ENCODE results near the gene WT1.

WT1 gene

GRCh38 chr11:32421992-32422391 is 13.3 kb downstream of the WT1 start:
- DNase-seq (ENCODE audit: low read depth in 2 of 2), result no peak

- no peak for DNase-seq (ENCODE audit: low read depth in 2 of 2)
Measured at GRCh38 chr11:32420937-32421901, 14.1 kb downstream of the WT1 start.

DNA sequence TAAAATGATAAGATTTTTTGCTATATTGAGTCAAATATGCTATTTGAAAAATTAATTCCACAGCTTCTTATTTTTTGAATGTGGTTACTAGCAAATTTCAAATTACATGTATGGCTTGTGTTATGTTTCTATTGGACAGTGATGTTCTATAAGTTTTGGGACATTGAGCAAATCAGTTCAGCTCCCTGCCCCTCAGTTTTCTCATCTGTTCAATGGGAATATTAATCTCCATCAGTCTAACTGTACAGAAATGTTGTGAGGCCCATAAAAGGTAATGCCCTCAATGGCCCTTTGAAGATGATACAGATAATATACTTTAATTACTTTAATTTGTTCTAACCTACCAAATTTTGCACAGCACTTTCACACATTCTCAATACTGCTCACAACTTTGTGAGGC is 15.2 kb downstream of the WT1 start:
- no peak for DNase-seq (ENCODE audit: low read depth in 2 of 2)

- no peak for DNase-seq (ENCODE audit: low read depth in 2 of 2)
Measured at GRCh38 chr11:32418836-32419235, 16.5 kb downstream of the WT1 start.

DNA sequence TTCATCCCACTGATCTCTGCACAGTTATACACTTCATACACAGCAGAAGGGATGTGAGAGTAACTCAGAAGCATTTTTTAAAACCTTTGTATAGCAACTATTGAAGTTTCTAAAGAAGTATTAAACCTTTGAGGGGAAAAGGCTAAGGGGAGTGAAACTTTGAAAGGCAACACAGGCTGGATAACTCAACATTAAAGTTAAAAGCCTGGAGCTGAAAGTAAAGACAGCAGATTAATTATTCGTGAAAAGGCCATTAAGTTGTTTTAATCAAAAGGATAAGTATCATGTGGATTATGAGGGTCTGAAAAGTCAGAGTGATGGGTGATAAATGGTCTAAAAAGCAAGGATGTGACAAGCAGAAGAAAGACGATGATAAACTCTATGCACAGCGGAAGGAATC is 17.5 kb downstream of the WT1 start:
- DNase-seq (ENCODE audit: low read depth in 2 of 2), result no peak

DNA sequence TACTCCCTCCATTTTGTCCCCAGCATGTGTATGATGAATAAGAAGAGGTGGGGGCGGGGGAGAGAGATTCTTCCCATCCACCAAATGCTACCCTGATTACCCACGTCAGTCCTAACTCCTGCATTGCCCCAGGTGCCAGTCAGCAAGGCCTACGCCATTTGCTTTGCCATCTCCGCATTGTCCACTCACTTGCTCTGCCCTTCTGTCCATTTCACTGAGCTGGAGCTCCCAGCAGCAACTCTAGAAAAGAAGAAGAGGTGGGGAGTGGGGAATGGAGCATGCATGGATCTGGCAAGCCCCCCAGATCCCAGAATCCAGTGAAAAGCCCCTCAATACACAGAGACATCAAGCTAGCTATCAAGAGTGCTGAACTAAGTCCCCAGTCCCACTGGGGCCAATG is 19.0 kb downstream of the WT1 start:
- DNase-seq (ENCODE audit: low read depth in 2 of 2), result no peak

GRCh38 chr11:32414925-32415324 is 20.4 kb downstream of the WT1 start:
- DNase-seq (ENCODE audit: low read depth in 2 of 2), result no peak

DNA sequence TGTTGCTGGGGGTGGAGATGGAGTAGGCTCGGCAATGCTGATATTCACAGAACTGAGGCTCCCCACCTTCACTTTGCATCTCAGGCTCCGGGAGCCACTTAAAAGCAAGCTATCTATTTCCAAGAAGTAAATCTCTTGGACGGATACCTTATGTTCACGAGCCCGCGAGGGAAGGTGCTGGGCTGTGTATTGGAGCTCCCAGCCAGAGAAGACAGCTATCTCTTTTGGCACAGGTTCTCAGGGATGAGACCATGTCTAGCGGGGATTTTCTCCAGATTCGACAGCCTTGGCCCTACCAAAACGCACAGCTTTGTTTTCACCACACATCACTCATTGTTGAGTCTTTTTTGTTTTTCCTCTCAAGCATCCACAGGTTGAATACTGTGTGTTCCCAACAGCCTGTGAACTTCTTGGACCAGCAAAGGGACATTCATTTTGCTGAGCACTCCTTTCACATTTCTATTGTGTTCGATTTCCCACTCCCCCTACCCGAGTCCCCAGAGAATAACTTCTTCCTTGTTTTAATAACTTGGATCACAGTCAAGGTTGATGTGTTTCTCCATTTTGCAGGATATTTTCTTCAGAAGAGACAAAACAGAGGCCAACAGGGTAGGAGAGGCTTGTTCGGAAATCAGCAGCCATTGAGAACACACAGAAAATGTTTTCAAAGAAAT is 23.3 kb downstream of the WT1 start:
- no peak for DNase-seq (ENCODE audit: low read depth in 2 of 2)

DNA sequence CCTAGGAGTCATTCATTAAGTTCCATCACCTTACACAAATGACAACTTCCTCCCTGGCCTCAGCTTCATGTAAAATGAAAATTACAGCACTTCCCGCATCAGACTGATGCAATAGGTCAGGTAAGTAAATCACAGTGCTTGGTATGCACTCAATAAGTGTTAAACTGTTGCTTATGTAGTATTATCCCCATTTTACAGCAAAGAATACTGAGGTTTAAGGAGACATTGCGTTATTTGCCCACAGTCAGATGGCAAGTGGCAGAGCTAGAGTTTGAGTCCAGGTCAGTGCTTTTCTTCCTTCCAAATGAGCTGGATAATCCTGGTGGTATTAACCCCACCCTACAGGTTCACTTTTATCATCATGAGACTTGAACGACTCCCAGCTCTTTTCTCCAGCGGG is 29.7 kb downstream of the WT1 start:
- no peak for DNase-seq (ENCODE audit: low read depth in 2 of 2)

GRCh38 chr11:32402836-32403235 is 32.5 kb downstream of the WT1 start:
- DNase-seq (ENCODE audit: low read depth in 2 of 2), result no peak

DNA sequence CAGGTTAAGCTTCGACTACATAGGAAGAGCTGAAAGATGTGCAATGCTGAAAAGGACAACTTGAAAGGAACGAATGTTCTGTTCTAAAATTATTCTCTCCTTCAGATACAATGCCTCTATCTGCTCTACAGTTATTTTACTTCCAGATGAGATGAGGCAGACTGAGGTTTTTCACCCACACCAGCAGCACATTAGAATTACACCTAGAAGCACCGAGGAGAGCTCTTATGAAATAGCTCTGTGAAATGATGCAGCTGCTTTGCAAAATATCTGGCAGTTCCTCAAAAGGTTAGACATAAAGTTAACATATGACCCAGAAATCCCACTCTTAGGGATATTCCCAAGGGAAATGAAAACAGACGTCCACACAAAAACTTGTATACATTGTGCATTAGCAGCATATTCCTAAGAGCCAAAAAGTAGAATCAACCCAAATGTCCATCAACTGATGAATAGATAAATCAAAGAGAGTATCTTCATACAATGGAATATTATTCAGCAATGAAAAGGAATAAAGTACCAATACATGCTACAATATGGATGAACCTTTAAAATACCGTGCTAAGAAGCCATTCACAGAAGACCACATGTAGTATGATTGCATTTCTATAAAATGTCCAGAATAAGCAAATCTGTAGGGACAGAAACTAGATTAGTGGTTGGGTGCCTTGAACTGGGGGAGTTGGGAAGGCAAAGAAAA is 34.5 kb downstream of the WT1 start:
- no peak for DNase-seq (ENCODE audit: low read depth in 2 of 2)

- DNase-seq (ENCODE audit: low read depth in 2 of 2), result no peak
Measured at GRCh38 chr11:32400196-32400595, 35.1 kb downstream of the WT1 start.

GRCh38 chr11:32396991-32397390 is 38.3 kb downstream of the WT1 start:
- DNase-seq (ENCODE audit: low read depth in 2 of 2), result no peak

GRCh38 chr11:32396331-32396730 is 39.0 kb downstream of the WT1 start:
- no peak for DNase-seq (ENCODE audit: low read depth in 2 of 2)

DNA sequence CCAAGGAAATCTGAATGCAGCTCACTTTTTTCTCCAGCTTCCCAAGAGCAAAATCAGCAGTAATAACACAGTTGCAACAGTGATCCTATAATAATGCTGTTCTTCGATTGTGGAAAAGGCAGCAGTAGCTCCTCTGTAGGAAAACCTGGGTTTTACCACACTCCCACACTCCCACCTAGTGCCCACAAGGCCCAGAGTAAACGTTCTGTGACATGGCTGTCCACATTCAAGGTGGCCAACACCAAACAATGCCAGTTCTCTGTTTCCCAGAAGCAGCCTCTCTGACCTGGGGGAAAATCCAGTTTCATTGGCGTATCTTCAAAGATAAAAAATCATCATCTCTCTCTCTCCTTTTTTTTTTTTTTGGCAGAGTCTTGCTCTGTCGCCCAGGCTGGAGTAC is 40.2 kb downstream of the WT1 start:
- DNase-seq (ENCODE audit: low read depth in 2 of 2), result no peak

DNA sequence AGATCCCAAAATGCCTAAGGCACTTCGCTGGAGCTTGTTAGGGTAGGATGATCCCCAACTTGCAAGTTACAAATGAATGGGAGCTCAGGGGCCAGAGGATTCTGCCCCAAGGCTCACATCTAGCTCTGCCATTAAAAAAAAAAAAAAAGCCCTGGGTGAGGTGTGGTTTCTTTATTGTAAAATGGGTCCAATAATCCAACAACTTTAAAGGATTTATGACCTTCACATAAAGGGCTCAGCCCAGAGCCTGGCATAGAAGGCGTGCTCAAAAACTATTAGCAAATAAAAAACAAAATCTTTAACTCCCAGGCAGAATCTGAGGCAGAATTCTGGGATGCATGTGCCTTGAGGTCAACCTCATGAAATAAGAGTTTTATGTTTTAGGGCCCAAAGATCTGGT is 42.5 kb downstream of the WT1 start:
- no peak for DNase-seq (ENCODE audit: low read depth in 2 of 2)

GRCh38 chr11:32391956-32392553 is 43.3 kb downstream of the WT1 start:
- DNase-seq (ENCODE audit: low read depth in 2 of 2), result no peak

- DNase-seq (ENCODE audit: low read depth in 2 of 2), result no peak
Measured at GRCh38 chr11:32391479-32391878, 43.9 kb downstream of the WT1 start.

GRCh38 chr11:32390712-32391111 is 44.6 kb downstream of the WT1 start:
- no peak for DNase-seq (ENCODE audit: low read depth in 2 of 2)

- no peak for DNase-seq (ENCODE audit: low read depth in 2 of 2)
Measured at GRCh38 chr11:32388871-32389770, 46.2 kb downstream of the WT1 start.

GRCh38 chr11:32388365-32388764 is 47.0 kb downstream of the WT1 start:
- no peak for DNase-seq (ENCODE audit: low read depth in 2 of 2)

Data from stimulated activated CD8-positive, alpha-beta memory T cell treated with anti-CD3 and anti-CD28 coated beads, Interleukin-15, amount 100 ng/mL, for 4 hours (primary cell).